GM12872 (cell line): ENCODE data around the gene PRKAG2.

Experiments
- CTCF ChIP-seq: IDR thresholded peaks from 3 replicates; pipeline ENCODE4 v1.5.1; 2011; ENCODE audit warnings: low read depth, mild to moderate bottlenecking, low read length, moderate library complexity; ENCODE audit not compliant: insufficient read depth

PRKAG2 gene

GRCh38 chr7:151893405-151893923 is 16.5 kb upstream of the PRKAG2 start:
- no peak for TF ChIP-seq CTCF

- no peak for TF ChIP-seq CTCF
Measured at GRCh38 chr7:151891753-151892152, 14.8 kb upstream of the PRKAG2 start.

GRCh38 chr7:151891182-151891581 is 14.3 kb upstream of the PRKAG2 start:
- TF ChIP-seq CTCF = no peak

GRCh38 chr7:151890355-151891004 is 13.6 kb upstream of the PRKAG2 start:
- TF ChIP-seq CTCF = no peak

- TF ChIP-seq CTCF = no peak
Measured at GRCh38 chr7:151889406-151890354, 12.8 kb upstream of the PRKAG2 start.

- TF ChIP-seq CTCF = no peak
Measured at GRCh38 chr7:151888079-151889067, 11.5 kb upstream of the PRKAG2 start.
